Measurements from ENCODE around the gene CACNA2D2.
"Not testable (repeated sequence)": the region's sequence is repeated elsewhere in the genome, so short reads cannot be mapped to it uniquely, and the experiment has no call there.

Gene CACNA2D2

GRCh38 chr3:50525987-50526386 lies 22.6 kb upstream of the CACNA2D2 start:
- DNase-seq = peak in 2 of 4 experiments; percentile 13 to 27

DNA sequence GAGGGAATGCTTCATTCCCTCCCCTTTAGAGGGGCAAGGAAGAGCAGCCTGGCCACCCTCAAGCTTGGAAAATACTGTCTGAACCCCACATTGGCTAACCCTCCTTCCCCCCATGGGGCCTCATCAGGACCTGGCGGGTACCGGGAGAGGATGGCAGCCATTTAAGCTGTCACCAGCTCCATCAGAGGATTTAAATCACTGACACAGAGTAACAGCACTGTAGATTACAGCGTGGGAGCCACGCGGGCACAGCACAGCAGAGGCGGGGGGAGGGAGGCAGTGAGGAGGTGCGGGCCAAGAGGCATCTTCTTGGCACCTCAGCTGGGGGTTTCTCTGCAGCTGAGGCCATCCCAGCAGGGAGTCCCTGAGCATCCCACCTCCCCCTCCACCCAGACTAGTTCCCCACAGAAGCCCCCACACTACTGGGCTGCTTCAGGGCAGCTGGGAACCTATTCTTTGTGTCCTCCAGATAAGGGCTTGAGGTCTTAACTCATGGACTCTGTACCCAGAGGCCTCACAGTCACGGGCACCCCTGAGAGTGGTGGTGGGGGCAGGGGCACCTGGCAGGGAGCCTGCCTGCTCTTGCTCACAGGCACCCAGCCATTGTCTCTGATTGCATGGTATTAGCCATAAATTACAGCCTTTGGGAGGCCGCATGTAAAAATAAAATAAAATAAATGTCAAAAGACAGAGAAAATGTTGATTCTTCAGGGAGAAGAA lies 21.9 kb upstream of the CACNA2D2 start:
- DNase-seq = no peak

DNA sequence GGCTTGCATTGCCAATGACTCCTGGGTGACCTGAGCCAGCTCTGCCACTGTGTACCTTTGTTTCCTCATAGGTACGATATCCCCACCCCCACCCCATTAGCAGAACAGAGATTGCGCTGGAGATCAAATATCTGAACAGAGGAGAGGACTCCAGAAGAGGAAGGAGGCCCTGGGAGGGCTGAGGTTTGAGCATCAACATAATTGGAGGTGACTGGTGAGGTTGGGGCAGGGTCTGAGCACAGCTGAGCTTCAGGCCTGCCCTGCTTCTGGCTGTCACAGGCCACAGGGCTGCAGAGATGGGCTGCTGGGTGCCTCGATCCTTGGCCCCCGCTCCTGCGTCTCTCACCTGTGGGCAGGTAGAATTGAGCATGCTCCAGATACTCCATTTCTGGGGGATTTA lies 21.3 kb upstream of the CACNA2D2 start:
- DNase-seq = no peak

- no peak for DNase-seq
These were observed 19.9 kb upstream of the CACNA2D2 start for GRCh38 chr3:50523279-50523811.

DNA sequence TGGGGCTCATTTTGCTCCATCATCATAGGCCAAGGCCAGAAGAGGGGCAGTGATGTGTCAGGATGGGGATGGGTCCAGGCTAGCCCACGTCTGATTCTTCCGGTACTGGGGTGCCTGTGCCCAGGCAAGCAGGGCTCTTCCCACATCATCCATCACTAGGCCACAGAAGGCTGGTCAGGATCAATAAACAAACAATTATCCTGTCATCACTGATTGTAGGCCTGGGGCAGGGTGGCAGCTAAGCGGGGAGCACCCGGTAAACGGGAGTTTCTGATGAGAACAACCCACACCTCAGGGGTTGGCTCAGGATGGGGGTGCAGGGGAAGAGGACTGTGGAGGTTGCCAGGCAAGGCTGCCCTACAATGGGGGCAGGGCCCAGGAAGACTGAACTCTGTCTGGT lies 18.1 kb upstream of the CACNA2D2 start:
- DNase-seq = no peak

GRCh38 chr3:50520849-50521248 lies 17.4 kb upstream of the CACNA2D2 start:
- DNase-seq = no peak

DNA sequence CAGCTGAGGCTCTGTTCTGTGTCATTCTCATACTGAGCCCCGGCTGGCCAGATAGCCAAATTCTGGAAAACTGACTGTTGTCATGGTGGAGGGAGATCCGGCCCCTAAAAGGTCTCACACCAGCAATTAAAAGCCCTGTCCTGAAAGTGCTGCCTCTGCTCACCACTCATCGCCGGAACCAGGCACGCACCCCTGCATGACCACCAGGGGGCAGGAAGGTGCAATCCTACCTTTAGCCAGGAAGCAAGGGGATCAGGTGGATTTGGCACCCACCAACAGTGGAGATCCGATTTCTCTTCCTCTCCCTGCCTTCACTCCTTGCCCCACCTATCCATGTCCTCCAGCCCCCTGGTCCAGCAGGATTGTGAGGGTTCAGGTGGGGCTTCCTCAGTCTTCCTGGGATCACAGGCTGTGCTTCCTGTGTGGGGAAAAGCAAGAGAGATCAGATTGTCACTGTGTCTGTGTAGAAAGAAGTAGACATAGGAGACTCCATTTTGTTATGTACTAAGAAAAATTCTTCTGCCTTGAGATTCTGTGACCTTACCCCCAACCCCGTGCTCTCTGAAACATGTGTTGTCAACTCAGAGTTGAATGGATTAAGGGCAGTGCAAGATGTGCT lies 16.1 kb upstream of the CACNA2D2 start:
- DNase-seq = peak; percentile 42 to 64 (median 54)

- no peak for DNase-seq
These were observed 15.0 kb upstream of the CACNA2D2 start for GRCh38 chr3:50518436-50518835.

GRCh38 chr3:50517721-50518206 lies 14.3 kb upstream of the CACNA2D2 start:
- DNase-seq = no peak

DNA sequence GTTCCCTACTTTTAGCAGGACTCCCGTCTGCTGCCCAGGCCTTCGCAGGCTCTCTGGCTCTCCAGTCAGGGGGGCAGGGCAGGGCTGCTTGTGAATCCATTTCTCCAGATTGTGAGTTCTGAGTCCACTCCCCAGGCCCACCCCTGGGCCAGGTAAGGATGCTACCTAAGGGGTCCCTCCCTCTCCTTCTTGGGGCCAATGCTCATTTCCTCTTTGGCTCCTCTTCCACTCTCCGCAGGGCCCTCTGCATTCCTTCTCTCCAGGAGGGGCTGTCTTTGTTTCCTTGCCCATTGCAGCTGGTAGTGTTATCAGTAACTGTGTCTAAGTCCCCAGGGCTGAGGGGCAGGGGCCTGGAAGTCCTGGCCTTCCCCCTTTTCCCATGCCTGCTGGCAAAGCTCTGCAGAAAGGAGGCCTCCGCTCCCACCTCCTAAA lies 13.0 kb upstream of the CACNA2D2 start:
- no peak for DNase-seq

DNA sequence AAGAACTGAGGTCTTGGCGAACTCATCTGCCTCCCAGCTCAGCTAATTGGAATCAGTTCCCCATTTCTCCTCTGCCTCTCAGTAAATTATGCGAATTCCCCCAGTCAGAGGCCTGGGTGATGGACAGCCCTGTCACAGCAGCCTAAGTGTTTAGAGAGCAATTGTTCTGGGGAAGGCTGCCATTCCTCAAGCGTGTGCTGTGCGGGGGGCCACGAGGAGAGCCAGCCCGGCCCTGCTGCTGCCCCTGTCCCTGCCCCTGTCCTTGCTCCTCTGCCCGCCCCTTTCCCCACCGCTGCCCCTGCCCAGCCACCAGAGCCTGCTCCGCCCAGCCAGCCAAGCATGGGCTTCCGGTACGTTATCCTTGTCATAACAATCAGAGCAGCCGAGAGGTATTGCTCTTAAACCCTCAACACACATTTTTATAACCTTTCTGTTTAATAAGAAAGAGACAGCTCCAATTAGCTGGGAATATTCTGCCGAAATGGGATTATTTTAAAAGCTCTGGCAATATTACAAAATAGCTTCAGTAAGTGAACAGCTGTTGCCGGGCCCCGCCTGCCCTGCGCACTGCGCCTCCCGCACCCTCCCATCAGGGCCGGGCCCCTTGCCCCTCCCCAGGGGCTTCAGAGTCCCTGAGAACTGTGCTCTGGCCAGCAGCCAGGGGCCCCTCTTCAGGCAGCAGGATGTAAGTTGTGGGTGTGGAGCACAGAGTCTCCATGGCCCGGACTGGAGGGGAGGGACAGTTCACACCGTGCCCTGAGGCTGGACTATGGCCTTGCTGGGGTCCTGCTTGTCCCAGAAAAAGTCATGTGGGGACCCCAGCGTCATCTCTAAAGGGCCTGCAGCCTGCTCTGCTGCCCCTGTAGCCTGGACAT lies 12.4 kb upstream of the CACNA2D2 start:
- DNase-seq = no peak

DNA sequence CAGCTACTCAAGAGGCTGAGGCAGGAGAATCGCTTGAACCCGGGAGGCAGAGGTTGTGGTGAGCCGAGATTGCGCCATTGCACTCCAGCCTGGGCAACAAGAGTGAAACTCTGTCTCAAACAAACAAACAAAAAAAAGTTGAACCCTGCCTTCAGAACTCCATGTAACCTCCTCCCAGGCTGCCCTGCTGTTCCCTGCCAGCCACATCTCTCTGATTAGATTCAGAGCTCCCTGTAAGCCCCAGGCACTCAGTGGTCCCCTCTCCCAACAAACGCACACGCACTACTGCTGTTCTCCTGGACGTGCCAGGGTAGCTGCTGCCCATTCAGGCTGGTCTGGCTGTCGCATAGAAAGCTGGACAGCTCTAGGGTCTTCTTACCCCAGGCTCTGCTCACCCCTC lies 9.5 kb upstream of the CACNA2D2 start:
- DNase-seq = not testable (repeated sequence)

- DNase-seq = no peak
These were observed 8.7 kb upstream of the CACNA2D2 start for GRCh38 chr3:50512131-50512530.

- DNase-seq = no peak
These were observed 6.9 kb upstream of the CACNA2D2 start for GRCh38 chr3:50510325-50510724.

GRCh38 chr3:50509715-50510114 lies 6.3 kb upstream of the CACNA2D2 start:
- DNase-seq = no peak

DNA sequence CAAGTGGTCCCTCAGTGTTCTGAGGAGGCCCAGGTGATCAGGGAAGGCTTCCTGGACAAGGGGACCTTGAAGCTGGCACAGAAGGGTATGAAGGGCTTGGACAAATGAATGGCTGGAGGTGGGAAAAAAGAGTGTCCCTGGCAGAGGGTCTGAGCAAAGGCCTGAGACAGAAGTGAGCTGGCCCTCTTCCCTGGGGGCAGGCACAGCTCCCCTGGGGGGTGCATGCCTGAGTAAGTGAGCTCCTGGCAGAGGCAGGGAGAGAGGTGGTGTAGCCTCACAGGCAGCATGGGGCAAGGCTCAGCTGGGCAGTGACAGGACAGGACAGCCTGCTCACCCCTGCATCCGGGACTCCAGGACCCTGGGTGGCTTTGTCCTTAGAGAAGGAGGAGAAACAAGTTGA lies 5.4 kb upstream of the CACNA2D2 start:
- DNase-seq = no peak

- no peak for DNase-seq
These were observed 2.7 kb upstream of the CACNA2D2 start for GRCh38 chr3:50506169-50506568.

DNA sequence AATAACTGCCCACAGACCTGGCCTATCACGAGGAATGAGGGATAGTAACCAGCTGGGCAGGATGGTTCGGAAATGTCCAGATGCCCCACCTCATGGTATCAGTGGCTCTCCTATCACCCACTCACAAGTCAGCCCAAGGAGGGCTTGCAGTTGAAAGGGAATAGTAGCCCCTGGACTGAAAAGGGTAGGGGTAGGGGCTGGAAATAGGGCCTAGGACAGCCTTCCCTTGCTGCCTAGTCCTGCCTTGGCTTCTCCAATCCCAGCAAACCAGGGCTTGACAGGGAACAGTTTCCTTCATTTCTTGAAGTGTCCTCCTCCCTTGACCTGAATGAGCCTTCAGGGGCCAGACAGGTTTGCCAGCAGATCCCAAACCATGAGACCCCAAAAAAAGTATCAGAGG lies 1.2 kb upstream of the CACNA2D2 start:
- no peak for DNase-seq

DNA sequence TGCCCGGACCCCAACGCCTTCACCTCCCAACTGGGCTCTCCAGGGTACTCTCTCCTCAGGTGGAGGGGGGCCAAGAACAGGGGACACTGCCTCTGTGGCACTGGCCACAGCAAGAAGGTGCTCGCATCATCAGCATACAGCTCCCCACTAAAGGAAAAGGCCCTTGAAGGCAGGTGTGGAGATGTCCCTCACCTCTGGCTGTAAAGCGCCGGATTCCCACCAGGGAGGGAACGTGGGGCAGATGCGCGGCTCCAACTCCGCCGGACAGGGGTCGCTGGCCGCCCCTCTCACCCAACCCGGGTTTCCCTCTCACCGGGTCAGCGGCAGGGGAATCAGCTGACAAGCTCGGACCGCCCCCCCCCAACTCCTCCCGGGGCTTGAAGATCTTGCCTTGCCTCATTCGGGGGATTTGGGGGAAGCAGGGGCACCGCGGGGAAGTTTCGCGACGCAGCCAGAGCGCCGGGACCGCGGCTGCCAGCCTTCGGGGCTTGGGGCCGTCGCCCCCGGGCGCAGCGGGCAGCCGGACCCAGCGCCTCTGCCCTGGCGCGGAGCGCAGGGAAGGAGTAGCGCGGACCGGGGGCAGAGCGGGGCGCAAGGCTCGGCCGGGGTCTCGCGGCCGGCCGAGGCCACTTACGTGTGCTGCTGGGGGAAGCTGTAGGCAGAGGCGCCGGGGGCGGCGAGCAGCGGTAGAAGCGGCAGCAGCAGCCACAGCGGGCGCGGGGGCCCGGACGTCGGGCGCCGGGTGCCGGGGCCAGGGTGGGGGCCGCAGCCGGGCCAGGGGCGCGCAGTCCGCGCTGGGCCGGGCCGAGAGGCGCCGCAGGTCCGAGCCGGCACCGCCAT lies 630 bp downstream of the CACNA2D2 start:
- DNase-seq = no peak

- DNase-seq = no peak
These were observed 1.2 kb downstream of the CACNA2D2 start for GRCh38 chr3:50502225-50502583.

DNA sequence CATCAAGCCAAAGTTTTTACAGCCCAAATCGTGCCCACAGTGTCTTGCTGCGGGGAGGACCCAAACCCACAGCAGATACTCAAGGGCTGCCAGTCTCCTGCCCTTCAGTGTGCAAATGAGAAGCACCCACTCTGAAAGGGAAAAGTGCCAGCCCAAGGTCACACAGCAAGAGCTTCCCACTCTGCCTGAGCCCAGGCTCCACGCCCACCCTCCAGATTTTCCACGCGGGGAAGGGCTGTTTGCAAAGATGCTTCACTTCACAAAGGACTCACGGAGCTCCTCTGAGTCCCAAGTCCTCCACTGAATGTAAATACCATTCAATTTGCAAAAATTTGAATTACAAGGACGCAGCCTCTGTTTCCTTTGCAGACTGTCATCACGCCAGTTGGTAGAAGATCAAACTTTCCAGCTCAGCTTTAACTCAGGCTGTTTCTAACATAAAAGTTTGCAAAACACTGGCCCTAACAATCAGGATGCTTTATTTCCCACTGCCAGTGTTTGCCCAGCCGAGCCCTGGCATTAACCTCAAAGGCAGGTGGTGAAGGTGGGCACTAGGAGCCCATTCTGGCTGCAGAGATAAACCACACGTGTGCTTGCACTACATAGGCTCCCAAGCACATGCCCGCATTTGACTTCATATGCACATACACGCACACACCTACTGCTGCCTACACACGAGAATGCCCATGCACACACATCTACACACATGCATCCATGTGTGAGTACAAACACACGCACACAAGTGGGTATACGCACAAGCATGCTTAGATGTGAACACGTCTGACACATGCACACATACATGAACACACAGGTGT lies 7.6 kb downstream of the CACNA2D2 start:
- DNase-seq = no peak

GRCh38 chr3:50494126-50494525 lies 9.3 kb downstream of the CACNA2D2 start:
- no peak for DNase-seq

All from activated CD4-positive, CD25-positive, alpha-beta regulatory T cell (primary cell).